ENCODE data around the gene MPND.

Gene MPND

DNA sequence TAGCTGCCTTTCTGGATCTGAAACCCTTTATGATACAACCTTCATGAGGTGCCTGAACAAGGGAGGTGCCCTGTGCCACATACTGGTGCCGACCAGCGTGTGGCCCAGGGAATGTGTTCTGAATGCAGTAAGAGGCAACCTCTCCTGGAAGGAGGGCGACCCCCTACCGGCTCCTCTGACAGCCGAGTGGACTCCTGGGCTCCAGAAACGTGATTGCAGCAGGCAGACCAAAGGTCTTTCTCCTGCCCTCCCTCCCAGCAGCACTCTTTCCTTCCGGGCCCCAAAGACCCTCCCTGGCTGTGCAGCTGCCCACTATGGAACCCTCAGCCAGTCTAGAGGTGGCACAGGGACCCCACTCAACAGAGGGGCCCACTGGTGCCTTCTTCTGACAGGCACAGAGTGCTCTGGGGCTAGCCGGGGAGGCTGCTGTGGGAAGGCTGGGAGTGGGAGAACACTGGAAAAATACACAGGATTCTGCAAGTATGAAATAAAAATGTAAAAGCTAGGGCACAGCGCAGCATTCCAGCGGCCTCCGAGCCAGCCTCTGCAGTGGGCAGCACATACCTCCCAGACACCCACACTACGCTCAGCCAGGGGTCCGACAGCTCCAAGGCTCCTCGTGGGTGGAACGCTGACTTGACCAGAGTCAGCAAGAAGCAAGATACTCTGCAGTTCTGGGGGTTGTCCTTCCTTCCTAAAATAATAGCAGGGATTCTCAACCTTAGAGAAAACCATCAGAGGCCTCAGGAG, 42.1 kb downstream of the MPND start:
- no peak for DNase-seq

GRCh38 chr19:4386041-4386782, 42.9 kb downstream of the MPND start:
- no peak for DNase-seq

DNA sequence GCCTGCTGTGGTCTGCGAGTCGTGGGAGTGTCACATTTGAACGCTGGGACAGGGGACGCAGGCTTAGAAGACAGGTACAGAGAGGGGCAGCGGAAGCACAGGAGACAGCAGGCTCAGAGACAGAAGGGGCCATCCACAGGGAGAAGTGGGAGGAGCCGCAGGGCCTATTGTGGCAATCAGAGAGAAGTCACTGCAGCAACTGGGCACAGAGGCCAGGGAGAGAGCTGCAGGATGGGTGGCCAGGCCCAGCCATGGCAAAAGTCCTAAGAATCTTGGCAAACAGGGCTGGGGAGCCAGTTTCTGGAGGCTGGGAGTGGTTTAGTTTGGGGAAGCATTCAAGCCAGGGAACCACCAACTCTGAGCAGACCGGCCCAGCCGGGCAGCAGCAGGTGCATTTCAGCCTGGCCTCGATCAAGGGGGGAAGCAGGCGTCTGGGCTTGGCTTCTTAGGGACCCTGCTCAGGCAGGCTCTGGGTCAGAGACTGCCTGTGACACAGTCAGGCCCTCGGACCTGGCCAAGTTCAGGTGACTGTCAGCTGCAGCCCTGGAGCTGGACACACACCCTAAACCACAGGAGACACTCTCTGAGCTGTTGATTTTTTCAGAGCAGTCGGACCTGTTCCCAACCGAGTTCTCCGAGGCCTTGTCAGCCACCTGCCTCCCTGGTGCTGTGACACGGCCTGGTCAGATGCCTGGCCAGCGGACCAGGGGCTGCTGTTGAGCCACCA, 45.1 kb downstream of the MPND start:
- DNase-seq, result no peak

GRCh38 chr19:4389064-4389375, 45.7 kb downstream of the MPND start:
- DNase-seq, result no peak

DNA sequence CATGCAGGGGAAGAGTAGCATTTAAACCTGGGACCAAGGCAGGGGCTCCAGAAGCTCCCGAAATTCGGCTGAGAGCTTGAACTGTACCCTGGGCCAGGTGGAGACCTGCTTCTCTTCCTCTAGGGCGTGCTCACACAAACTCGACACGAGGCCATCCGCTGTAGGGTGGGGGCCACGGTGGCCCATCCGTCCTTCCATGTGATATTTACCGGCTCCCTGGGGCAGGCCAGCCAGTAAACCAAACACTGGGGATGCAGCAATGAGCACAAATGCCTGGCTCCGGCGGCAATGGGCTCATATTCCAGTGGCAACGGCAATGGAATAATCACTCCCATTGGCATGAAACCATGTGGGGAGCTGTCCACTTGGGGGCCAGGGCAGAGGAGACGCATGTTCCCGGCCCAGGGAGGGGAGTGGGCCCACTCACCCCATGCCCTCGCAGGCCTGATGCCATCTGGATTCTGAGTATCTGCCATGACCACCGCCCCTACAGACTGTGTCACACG, 46.2 kb downstream of the MPND start:
- DNase-seq, result no peak

- no peak for DNase-seq
Measured at GRCh38 chr19:4390017-4390566, 46.7 kb downstream of the MPND start.

GRCh38 chr19:4390567-4391305, 47.4 kb downstream of the MPND start:
- DNase-seq, result no peak

DNA sequence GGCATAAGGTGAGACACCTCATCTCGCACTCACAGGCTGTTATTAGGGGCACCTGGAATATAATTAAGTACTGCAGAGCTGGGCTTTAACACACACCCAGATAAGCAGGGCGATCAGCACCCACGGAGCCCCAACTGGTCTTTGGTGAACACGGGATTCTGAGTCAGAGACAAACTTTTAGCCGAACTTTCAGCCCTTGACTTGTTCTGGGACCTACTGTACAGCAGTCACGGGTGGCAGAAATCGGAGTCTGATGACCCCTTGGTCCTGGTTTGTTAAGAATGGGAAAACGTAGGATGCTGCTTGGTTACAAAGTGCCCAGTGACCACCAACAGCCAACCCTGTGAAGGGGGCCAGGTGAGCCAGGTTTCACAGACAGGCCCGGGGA, 47.9 kb downstream of the MPND start:
- no peak for DNase-seq

DNA sequence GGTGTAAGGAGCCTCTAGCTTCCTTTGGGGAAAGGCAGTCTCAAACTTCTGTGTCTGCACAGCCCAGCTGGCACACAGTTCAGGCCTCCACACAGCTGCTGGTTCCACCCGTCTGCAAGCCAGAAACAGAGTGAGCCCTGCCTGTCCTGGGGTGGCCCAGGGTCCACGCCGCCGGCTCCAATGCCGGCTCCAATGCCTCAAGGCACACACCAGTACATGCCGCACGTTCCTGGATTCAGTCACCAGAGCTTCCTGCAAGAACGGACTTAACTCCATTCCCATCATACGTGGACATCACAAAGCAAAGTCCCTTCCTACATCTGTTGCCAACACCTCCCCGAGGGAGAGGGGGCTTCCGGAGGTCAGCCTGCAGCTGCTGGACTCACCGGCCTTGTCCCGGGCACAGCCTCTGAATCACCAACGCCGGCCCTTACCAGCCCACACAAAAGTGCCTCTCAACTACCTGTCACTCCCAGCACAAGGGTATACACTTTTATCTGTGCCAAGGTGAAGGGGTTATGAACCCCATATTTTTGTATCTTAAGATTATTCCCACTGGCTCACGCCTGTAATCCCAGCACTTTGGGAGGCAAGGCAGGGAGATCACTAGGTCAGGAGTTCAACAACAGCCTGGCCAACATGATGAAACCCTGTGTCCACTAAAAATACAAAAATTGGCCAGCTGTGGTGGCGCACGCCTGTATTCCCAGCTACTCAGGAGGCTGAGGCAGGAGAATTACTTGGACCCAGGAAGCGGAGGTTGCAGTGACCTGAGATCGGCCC, 48.5 kb downstream of the MPND start:
- no peak for DNase-seq

GRCh38 chr19:4393947-4394590, 50.7 kb downstream of the MPND start:
- DNase-seq, result no peak

GRCh38 chr19:4396949-4397783, 53.8 kb downstream of the MPND start:
- no peak for DNase-seq

DNA sequence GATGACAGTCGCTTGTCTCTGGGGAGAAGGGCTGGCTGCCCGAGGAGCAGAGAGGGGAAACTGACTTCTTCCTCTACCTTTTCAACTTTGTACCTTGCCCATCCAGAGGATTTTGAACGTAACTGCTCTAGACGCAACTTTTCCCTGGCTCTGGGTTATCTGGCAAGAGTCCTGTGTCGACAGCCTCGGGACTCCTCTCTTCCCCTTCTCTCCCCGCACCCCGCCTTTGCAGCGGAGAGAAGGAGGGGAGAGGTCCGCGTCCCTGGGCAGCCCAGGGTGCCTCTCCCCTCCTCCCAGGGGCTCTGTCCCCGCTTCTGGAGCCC, 56.4 kb downstream of the MPND start:
- DNase-seq, result no peak

- peak; percentile 92 for DNase-seq
Measured at GRCh38 chr19:4400135-4400936, 57.0 kb downstream of the MPND start, which contains the start of gene SH3GL1. SH3GL1 (minus strand) TSS chr19:4400547; CDS start chr19:4400368, 179 bp downstream.

DNA sequence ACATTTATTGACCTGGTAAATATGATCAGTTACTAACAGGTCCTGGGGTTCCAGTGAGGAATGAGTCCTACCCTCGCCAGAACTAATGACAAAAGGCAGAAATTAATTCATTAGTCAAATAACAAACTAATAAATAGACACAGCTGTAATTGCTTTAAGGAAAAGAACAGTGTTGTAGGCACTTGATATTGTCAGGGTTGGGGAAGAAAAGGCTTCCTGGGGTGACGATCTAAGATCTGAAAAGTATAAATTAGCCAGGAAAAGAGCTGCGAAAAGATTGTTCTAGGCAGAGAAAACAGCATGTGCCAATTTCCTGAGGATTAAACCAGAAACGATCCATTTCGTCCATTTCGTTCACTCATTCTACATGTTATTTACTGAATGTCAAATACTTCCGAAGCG, 58.4 kb downstream of the MPND start:
- DNase-seq, result no peak

GRCh38 chr19:4402171-4403004, 59.0 kb downstream of the MPND start, which contains the start of gene CHAF1A:
CHAF1A (plus strand) TSS chr19:4402640; CDS start chr19:4402763, 123 bp downstream.
- peak; percentile 99 for DNase-seq

DNA sequence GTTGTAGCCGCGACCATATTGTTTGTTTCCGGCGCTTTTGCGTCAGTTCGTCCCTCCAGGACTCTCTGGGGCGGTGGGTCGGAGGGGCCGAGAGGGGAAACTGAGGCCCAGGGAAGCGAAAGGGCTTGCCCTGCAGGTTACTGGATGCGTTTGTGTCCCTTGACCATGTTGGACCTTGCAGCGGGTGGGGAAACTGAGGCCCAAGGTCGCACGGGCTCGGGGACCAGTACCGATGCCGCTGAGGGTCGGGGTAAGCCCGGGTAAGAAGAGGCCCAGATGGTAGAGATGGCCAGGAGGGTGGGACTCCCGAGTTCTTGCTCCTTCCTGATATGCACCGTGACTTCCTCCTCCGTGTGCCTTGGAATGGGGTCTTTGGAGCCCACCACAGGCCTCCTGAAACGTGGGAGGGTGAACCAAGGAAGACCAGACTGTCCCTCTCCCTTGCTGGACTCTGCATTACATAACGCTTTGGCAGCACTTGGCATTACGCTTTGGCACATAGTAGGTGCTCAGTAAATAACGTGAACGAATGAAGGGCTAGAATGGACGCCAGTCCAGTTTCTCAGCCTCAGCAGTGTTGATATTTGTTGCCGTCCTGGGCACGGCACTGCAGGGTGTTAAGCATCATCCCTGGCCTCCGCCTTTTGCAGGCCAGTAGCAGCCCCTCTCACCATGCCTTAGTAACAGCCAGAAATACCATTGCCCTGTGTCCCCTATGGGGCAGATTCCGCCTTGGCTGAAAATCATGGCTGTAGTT, 59.8 kb downstream of the MPND start:
- DNase-seq, result no peak

GRCh38 chr19:4405977-4406376, 62.6 kb downstream of the MPND start:
- DNase-seq, result no peak

DNA sequence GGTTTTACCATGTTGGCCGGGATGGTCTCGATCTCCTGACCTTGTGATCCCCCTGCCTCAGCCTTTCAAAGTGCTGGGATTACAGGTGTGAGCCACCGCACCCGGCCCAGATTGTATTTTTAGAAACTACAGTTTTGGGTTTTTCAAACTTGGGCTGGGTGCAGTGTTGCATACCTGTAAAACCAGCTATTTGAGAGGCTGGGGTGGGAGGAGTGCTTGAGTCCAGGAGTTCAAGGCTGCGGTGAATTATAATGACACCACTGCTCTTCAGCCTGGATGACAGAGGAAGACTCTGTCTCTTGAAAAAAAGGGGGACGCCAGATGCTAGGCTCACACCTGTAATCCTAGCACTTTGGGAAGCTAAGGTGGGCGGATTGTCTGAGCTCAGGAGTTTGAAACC, 63.3 kb downstream of the MPND start:
- no peak for DNase-seq

Data from stimulated activated CD4-positive, alpha-beta T cell treated with anti-CD3 and anti-CD28 coated beads, Interleukin-4, amount 100 ng/mL, for 1 hour (primary cell).